GM10847 (cell line): Measurements from ENCODE around the gene MAU2.

ENCODE experiments used
- POLR2A ChIP-seq: IDR thresholded peaks from 2 replicates; pipeline ENCODE4 v1.6.1; 2011; ENCODE audit not compliant: insufficient read length; ENCODE audit errors: extremely low read depth

MAU2 gene

GRCh38 chr19:19354932-19355331, 34.3 kb downstream of the MAU2 start:
- no peak for TF ChIP-seq POLR2A

GRCh38 chr19:19355606-19356139, 35.0 kb downstream of the MAU2 start:
- no peak for TF ChIP-seq POLR2A

- no peak for TF ChIP-seq POLR2A
Observed at GRCh38 chr19:19356500-19356899, 35.9 kb downstream of the MAU2 start.

GRCh38 chr19:19356901-19357566, 36.4 kb downstream of the MAU2 start:
- no peak for TF ChIP-seq POLR2A

DNA sequence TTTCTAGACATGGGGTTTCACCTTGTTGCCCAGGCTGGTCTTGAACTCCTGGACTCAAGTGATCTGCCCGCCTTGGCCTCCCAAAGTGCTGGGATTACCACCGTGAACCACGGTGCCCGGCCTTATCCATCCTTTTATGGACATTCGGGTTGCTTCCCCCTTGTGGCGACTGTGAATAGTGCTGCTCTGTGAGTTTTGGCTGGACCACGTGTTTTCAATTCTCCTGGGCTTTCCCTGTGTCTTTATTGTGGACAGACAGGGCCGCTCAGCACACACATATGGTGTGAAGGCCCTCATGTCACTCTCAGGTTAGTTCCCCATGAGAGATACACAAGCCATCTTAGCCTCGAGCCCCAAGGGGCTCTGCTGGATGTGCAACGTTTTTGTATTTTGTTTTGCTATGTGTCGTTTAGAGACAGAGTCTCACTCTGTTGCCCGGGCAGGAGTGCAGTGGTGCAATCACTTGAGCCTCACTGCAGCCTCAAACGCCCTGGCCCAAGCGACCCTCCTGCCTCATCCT, 40.5 kb downstream of the MAU2 start:
- TF ChIP-seq POLR2A: no peak

- TF ChIP-seq POLR2A: no peak
Observed at GRCh38 chr19:19362075-19362474, 41.4 kb downstream of the MAU2 start.

- TF ChIP-seq POLR2A: no peak
Observed at GRCh38 chr19:19366434-19367396, 46.1 kb downstream of the MAU2 start.

DNA sequence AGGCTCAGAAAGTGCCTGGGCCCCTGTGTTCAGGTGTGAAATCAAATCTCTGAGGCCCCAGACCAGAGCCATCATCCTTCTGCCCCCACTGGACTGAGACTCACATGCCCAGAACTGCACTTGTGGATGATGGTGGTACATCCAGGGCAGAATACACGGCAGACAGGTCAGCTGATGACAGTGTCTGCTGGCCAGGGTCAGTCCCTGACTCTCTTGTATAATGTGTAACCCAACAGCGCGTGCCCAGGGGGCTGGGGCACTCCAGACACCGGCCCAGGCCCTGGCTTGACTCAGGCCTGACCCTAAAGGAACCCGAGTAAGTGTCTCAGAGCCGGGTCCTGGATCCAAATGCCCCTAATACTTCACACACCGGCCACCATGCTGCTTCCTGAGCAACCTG, 47.5 kb downstream of the MAU2 start:
- no peak for TF ChIP-seq POLR2A

DNA sequence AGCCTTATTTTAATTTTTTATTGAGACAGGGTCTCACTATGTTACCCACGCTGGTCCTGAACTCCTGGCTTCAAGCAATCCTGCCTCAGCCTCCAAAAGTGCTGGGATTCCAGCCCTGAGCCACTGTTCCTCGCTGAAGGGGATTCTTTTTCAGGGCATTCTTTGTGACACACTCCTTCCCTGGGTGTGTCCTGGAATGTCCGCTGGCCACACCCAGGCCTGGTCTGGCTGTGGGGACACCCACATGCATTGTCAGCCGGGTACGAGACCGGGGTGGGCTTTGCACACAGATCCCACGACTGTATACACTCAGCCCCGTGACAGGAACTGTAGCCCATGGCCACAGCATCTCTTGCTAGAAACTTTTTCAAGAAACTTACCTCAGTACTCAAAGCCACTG, 50.4 kb downstream of the MAU2 start:
- TF ChIP-seq POLR2A: no peak

DNA sequence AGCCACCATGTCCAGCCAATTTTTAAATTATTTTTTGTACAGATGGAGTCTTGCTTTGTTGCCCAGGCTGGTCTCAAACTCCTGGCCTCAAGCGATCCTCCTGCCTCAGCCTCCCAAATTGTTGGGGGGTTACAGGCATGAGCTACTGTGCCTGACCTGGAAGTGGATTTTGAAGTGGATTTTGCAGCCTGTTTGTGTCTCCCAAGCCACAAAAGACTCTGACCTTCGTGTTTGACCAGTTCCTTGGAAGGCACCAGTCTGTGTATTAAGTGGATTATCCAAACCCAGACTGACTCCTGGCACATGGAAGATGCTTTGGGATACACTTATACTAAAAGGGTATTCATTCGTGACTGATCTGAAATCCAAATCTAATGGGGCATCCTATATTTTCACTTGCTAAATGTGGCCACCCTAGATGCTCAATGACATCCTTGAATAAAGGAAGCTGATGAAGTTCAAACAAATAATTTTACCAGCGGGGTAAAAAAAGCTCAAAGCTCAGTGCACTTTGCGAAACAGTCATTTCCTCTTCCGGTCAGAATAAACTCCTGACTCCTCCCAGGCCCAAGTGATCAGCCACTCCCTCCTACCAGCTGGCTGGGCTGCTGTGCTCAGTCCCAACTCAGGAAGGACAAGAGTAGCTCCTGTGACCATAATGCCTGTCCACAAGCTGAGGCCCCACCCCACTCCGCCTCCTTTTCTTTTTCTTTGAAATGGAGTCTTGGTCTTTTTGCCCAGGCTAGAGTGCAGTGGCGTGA, 52.2 kb downstream of the MAU2 start:
- peak; percentile 20 for TF ChIP-seq POLR2A

GRCh38 chr19:19379527-19379926, 58.9 kb downstream of the MAU2 start:
- TF ChIP-seq POLR2A: no peak

- TF ChIP-seq POLR2A: no peak
Observed at GRCh38 chr19:19381007-19381926, 60.6 kb downstream of the MAU2 start.

GRCh38 chr19:19382118-19382517, 61.5 kb downstream of the MAU2 start:
- TF ChIP-seq POLR2A: no peak

DNA sequence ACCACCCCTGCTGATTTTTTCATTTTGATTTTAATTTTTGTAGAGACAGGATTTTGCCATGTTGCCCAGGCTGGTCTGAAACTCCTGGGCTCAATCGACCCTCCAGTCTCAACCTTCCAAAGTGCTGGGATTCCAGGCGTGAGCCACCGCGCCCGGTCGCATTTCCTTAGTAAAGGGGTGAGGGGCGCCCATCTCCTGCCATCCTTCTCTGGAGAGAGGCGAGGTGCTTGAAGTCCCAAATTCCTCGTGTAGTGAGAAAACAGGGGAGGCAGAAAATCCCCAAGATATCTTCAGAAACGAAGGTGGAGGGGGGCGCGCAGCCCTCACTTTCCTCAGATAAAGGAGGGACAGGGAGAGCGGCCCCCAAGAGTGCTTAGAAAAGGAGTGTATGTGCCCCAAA, 63.9 kb downstream of the MAU2 start:
- no peak for TF ChIP-seq POLR2A
